Rectal smooth muscle tissue (tissue), 1 donor: ENCODE data around the gene KCNJ14.
A peak's percentile ranks its signal among the peaks of the same experiment; 100 is the strongest.

Source experiments
- H3K27ac ChIP-seq: one replicate; pipeline ENCODE4 v1.7.0; 2013; ENCODE audit warnings: low read depth, low read length, inconsistent platforms
- H3K27me3 ChIP-seq: one replicate; pipeline ENCODE4 v1.7.0; 2013; ENCODE audit warnings: low read length; ENCODE audit not compliant: control insufficient read depth, insufficient read depth
- H3K36me3 ChIP-seq: one replicate; pipeline ENCODE4 v1.7.0; 2013; ENCODE audit warnings: low read length; ENCODE audit not compliant: control insufficient read depth, insufficient read depth
- H3K4me1 ChIP-seq: one replicate; pipeline ENCODE4 v1.7.0; 2013; ENCODE audit warnings: low read length; ENCODE audit not compliant: control insufficient read depth, insufficient read depth
- H3K4me3 ChIP-seq: one replicate; pipeline ENCODE4 v1.7.0; 2013; ENCODE audit warnings: low read length
- H3K9ac ChIP-seq: one replicate; pipeline ENCODE4 v1.7.0; 2013; ENCODE audit warnings: low read length

KCNJ14 gene

GRCh38 chr19:48436586-48436985 is 18.8 kb upstream of the KCNJ14 start:
- no peak overlapping the region for H3K4me3 ChIP-seq
- no peak overlapping the region for H3K27ac ChIP-seq
- H3K36me3 ChIP-seq, result no peaks in the 10 kb centered on the region
- H3K4me1 ChIP-seq, result no peaks in the 10 kb centered on the region
- peaks cover 6% of the 10 kb centered on the region for H3K27me3 ChIP-seq
- H3K9ac ChIP-seq, result no peak overlapping the region

DNA sequence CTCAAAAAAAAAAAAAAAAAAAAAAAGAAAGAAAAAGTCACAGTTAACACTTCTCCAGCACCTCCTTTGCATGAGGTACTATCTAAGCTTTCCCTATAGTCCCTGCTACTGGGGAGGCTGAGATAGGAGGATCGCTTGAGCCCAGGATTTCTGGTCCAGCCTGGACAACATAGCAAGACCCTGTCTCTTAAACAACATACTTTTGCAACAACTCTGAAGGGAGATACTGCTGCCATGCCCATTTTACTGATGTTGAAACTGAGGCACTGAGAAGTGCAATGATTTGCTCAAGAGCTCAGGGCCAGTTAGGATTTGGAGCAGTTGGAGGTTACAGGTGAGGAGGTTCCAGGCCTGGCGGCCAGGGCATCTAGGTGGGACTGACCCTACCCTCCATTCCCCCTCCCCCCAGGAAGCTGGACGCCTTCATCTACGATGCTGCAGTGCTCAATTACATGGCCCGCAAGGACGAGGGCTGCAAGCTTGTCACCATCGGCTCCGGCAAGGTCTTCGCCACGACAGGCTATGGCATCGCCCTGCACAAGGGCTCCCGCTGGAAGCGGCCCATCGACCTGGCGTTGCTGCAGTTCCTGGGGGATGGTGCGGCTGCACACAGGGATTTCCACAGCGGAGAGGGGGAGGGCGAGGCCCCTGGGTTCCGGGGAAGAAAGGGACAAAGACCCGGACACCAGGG is 13.9 kb upstream of the KCNJ14 start:
- H3K36me3 ChIP-seq, result no peaks in the 10 kb centered on the region
- H3K27me3 ChIP-seq, result peaks cover 18% of the 10 kb centered on the region
- H3K9ac ChIP-seq, result no peak overlapping the region
- no peak overlapping the region for H3K4me3 ChIP-seq
- no peak overlapping the region for H3K27ac ChIP-seq
- H3K4me1 ChIP-seq, result peaks cover 8% of the 10 kb centered on the region

DNA sequence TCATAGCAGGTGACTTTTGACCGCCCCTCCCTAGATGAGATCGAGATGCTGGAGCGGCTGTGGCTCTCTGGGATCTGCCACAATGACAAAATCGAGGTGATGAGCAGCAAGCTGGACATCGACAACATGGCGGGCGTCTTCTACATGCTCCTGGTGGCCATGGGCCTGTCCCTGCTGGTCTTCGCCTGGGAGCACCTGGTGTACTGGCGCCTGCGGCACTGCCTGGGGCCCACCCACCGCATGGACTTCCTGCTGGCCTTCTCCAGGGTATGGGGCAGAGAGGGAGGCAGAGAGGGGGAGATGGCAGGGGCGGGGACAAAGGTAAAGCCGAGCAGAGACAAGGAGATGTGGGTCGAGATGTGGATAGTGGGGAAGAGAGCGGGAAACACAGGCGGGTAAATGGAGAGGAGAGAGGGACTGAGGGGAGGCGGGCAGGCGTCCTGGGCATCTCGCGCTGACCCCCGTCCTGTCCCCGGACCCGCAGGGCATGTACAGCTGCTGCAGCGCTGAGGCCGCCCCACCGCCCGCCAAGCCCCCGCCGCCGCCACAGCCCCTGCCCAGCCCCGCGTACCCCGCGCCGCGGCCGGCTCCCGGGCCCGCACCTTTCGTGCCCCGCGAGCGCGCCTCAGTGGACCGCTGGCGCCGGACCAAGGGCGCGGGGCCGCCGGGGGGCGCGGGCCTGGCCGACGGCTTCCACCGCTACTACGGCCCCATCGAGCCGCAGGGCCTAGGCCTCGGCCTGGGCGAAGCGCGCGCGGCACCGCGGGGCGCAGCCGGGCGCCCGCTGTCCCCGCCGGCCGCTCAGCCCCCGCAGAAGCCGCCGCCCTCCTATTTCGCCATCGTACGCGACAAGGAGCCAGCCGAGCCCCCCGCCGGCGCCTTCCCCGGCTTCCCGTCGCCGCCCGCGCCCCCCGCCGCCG is 13.0 kb upstream of the KCNJ14 start:
- Histone ChIP-seq H3K9ac (no peak overlapping the region), H3K27me3 (peaks cover 15% of the 10 kb centered on the region), H3K27ac (no peak overlapping the region), H3K4me3 (no peak overlapping the region), H3K36me3 (no peaks in the 10 kb centered on the region), H3K4me1 (peaks cover 8% of the 10 kb centered on the region)

GRCh38 chr19:48443256-48443655 is 12.1 kb upstream of the KCNJ14 start:
- peaks cover 15% of the 10 kb centered on the region for H3K27me3 ChIP-seq
- H3K36me3 ChIP-seq, result peaks cover 3% of the 10 kb centered on the region
- H3K27ac ChIP-seq, result no peak overlapping the region
- H3K9ac ChIP-seq, result no peak overlapping the region
- H3K4me1 ChIP-seq, result peaks cover 8% of the 10 kb centered on the region
- no peak overlapping the region for H3K4me3 ChIP-seq

GRCh38 chr19:48443731-48444128 is 11.6 kb upstream of the KCNJ14 start:
- peak overlapping the region; percentile 44 for H3K4me3 ChIP-seq
- H3K27me3 ChIP-seq, result peaks cover 15% of the 10 kb centered on the region
- H3K36me3 ChIP-seq, result peaks cover 7% of the 10 kb centered on the region
- H3K27ac ChIP-seq, result no peak overlapping the region
- no peak overlapping the region for H3K9ac ChIP-seq
- peaks cover 8% of the 10 kb centered on the region for H3K4me1 ChIP-seq

GRCh38 chr19:48444129-48444935 is 11.0 kb upstream of the KCNJ14 start:
- H3K9ac ChIP-seq, result no peak overlapping the region
- H3K4me3 ChIP-seq, result peak overlapping the region; percentile 44
- H3K4me1 ChIP-seq, result peaks cover 8% of the 10 kb centered on the region
- no peak overlapping the region for H3K27ac ChIP-seq
- H3K27me3 ChIP-seq, result peaks cover 15% of the 10 kb centered on the region
- peaks cover 12% of the 10 kb centered on the region for H3K36me3 ChIP-seq

GRCh38 chr19:48444936-48445200 is 10.5 kb upstream of the KCNJ14 start:
- Histone ChIP-seq H3K36me3 (peaks cover 15% of the 10 kb centered on the region), H3K27ac (no peak overlapping the region), H3K4me3 (peak overlapping the region; percentile 68), H3K4me1 (peaks cover 8% of the 10 kb centered on the region), H3K9ac (no peak overlapping the region), H3K27me3 (peaks cover 15% of the 10 kb centered on the region)

DNA sequence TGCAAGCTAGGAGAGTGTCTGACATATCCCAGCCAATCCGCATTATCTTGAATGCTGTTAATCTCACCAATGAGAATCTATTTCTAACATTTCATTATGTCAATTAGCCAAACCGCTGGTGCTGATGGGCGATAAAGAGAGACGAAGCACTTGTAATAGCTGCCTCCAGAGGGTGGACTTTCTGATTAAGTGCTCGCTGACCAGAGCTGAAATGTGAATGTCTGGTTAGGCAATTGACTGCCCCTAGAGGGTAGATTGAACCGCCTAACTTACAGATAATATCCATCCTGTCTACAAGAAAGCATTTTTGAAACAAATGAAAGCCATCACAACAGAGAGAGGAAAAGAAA is 10.1 kb upstream of the KCNJ14 start:
- Histone ChIP-seq H3K9ac (no peak overlapping the region), H3K4me3 (peak overlapping the region; percentile 68), H3K27me3 (peaks cover 15% of the 10 kb centered on the region), H3K4me1 (peaks cover 8% of the 10 kb centered on the region), H3K27ac (peak overlapping the region; percentile 87), H3K36me3 (peaks cover 18% of the 10 kb centered on the region)

GRCh38 chr19:48445606-48446481 is 9.5 kb upstream of the KCNJ14 start, which contains the start of gene GRWD1:
Gene GRWD1 (plus strand): TSS chr19:48445983. CDS start chr19:48446006, 23 bp downstream.
- peak within 1 kb of the TSS; percentile 20 for H3K9ac ChIP-seq
- peaks cover 15% of the 10 kb centered on the region for H3K27me3 ChIP-seq
- peaks cover 8% of the 10 kb centered on the region for H3K4me1 ChIP-seq
- H3K27ac ChIP-seq, result peak within 1 kb of the TSS; percentile 87
- H3K4me3 ChIP-seq, result peak within 1 kb of the TSS; percentile 68
- H3K36me3 ChIP-seq, result peaks cover 24% of the 10 kb centered on the region

DNA sequence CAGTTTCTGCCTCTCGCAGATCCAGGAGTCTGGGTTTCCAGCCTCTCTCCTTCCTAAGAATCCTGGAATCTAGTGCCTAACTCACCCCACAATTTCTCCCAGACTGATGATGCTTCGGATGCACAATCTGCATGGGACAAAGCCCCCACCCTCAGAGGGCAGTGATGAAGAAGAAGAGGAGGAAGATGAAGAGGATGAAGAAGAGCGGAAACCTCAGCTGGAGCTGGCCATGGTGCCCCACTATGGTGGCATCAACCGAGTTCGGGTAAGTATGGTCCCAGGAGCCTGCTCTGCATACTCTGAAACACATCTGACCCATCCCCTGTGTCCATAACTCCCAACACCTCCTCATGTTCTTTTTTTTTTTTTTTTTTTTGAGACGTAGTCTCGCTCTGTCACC is 8.8 kb upstream of the KCNJ14 start:
- Histone ChIP-seq H3K27ac (no peak overlapping the region), H3K4me3 (peak overlapping the region; percentile 68)

GRCh38 chr19:48448563-48448962 is 6.8 kb upstream of the KCNJ14 start:
- H3K4me3 ChIP-seq, result no peak overlapping the region
- H3K9ac ChIP-seq, result no peak overlapping the region
- H3K4me1 ChIP-seq, result peaks cover 8% of the 10 kb centered on the region
- H3K27me3 ChIP-seq, result peaks cover 9% of the 10 kb centered on the region
- no peak overlapping the region for H3K27ac ChIP-seq
- peaks cover 43% of the 10 kb centered on the region for H3K36me3 ChIP-seq

More for the DNA sequence above, 8.8 kb upstream of the KCNJ14 start:
- peaks cover 31% of the 10 kb centered on the region for H3K36me3 ChIP-seq
- H3K4me1 ChIP-seq, result peaks cover 8% of the 10 kb centered on the region
- H3K27me3 ChIP-seq, result peaks cover 14% of the 10 kb centered on the region
- peak overlapping the region; percentile 20 for H3K9ac ChIP-seq
